Bronchial epithelial cell (primary cell): Measurements from ENCODE around the gene LRRC8E. TPM values are rescaled to one million over a fixed set of nuclear protein-coding genes. Genes with fewer than 3 reads are reported as not detected.

Experiments used
- DNase-seq: peaks from one replicate; pipeline ENCODE4 v3.0.0-alpha.2; 2010; ENCODE audit warnings: low read depth
- FAIRE-seq: peaks from 2 replicates; lab custom pipeline; 2011; peaks lifted over from hg19 to GRCh38; lab: Jason Lieb, UNC
- H3K27me3 ChIP-seq: 2 replicates; pipeline ENCODE4 v1.5.1; 2011; ENCODE audit warnings: low read length; ENCODE audit not compliant: control insufficient read depth, insufficient read depth
- H3K36me3 ChIP-seq: 2 replicates; pipeline ENCODE4 v1.5.1; 2011; ENCODE audit warnings: low read length; ENCODE audit not compliant: control insufficient read depth, insufficient read depth
- H3K4me3 ChIP-seq: 2 replicates; pipeline ENCODE4 v1.5.1; 2011; ENCODE audit warnings: mild to moderate bottlenecking, low read depth, low read length, control low read depth
- CTCF ChIP-seq: IDR thresholded peaks from 2 replicates; pipeline ENCODE4 v1.5.1; 2011; ENCODE audit warnings: mild to moderate bottlenecking, moderate library complexity, low read length, control low read depth, inconsistent platforms; ENCODE audit not compliant: insufficient read depth, severe bottlenecking
- total RNA-seq: library from RNA; depleted of rRNA; stranded (reverse); fragments of >200 nt; gene quantifications from 2 replicates; pipeline ENCODE4 v1.2.1, GENCODE V29; 2014

The LRRC8E gene
- 7.6 and 13.2 TPM in 2 replicates for total RNA-seq

GRCh38 chr19:7888145-7888825, at the start of gene LRRC8E:
Gene LRRC8E (plus strand): TSS chr19:7888510. CDS start chr19:7895604, 7,094 bp downstream.
- H3K27me3 ChIP-seq, result no peaks in the 10 kb centered on the region
- no peak for TF ChIP-seq CTCF
- DNase-seq (peak; percentile 52), FAIRE-seq (no peak)
- H3K4me3 ChIP-seq, result peak within 1 kb of the TSS; percentile 82
- H3K36me3 ChIP-seq, result no peaks in the 10 kb centered on the region

- Histone ChIP-seq H3K27me3 (no peaks in the 10 kb centered on the region), H3K4me3 (no peak overlapping the region), H3K36me3 (no peaks in the 10 kb centered on the region)
- no peak for TF ChIP-seq CTCF
- DNase-seq (no peak), FAIRE-seq (no peak)
Measured at GRCh38 chr19:7839476-7839875, 48.8 kb upstream of the LRRC8E start.

- no peak overlapping the region for H3K4me3 ChIP-seq
- FAIRE-seq (no peak), DNase-seq (no peak)
- H3K36me3 ChIP-seq, result no peaks in the 10 kb centered on the region
- TF ChIP-seq CTCF, result no peak
- no peaks in the 10 kb centered on the region for H3K27me3 ChIP-seq
Measured at GRCh38 chr19:7840629-7841028, 47.7 kb upstream of the LRRC8E start.

GRCh38 chr19:7841751-7842660, 46.3 kb upstream of the LRRC8E start:
- FAIRE-seq (no peak), DNase-seq (no peak)
- Histone ChIP-seq H3K27me3 (no peaks in the 10 kb centered on the region), H3K4me3 (no peak overlapping the region), H3K36me3 (no peaks in the 10 kb centered on the region)
- no peak for TF ChIP-seq CTCF

GRCh38 chr19:7842661-7843294, 45.5 kb upstream of the LRRC8E start:
- DNase-seq (no peak), FAIRE-seq (no peak)
- H3K36me3 ChIP-seq, result no peaks in the 10 kb centered on the region
- H3K27me3 ChIP-seq, result no peaks in the 10 kb centered on the region
- no peak overlapping the region for H3K4me3 ChIP-seq
- TF ChIP-seq CTCF, result no peak
